OCI-LY1 (cell line): Measurements from ENCODE around the gene GMDS.
A peak's percentile ranks its signal among the peaks of the same experiment; 100 is the strongest.

Experiments
- H2AFZ ChIP-seq: fragments of 200-600 bp; sonication (generic), shearing (Covaris generic); 2 replicates; pipeline ENCODE4 v1.6.0; 2014; ENCODE audit warnings: antibody characterized with exemption, mild to moderate bottlenecking, low read length
- H3F3A ChIP-seq: fragments of 200-600 bp; sonication (generic), shearing (Covaris generic); 2 replicates; pipeline ENCODE4 v1.6.0; 2014; ENCODE audit warnings: mild to moderate bottlenecking, antibody characterized with exemption, low read length, moderate library complexity; ENCODE audit not compliant: insufficient read depth
- H3K27ac ChIP-seq: fragments of 200-600 bp; sonication (generic); 2 replicates; pipeline ENCODE4 v1.5.1; 2014; ENCODE audit warnings: low read length, mixed run types, mild to moderate bottlenecking, low read depth; ENCODE audit not compliant: poor library complexity, severe bottlenecking
- H3K27me3 ChIP-seq: fragments of 200-600 bp; sonication (generic); 2 replicates; pipeline ENCODE4 v1.6.0; 2014; ENCODE audit warnings: antibody characterized with exemption, mild to moderate bottlenecking, low read length, moderate library complexity; ENCODE audit not compliant: insufficient read depth
- H3K36me3 ChIP-seq: fragments of 200-600 bp; sonication (generic); 2 replicates; pipeline ENCODE4 v1.6.1; 2014; ENCODE audit warnings: mild to moderate bottlenecking, antibody characterized with exemption, low read length, moderate library complexity, mixed read lengths; ENCODE audit not compliant: insufficient read depth
- H3K4me1 ChIP-seq: fragments of 200-600 bp; sonication (generic); 2 replicates; pipeline ENCODE4 v1.5.1; 2014; ENCODE audit warnings: mild to moderate bottlenecking, low read length, moderate library complexity; ENCODE audit not compliant: insufficient read depth, severe bottlenecking
- H3K4me2 ChIP-seq: fragments of 200-600 bp; sonication (generic), shearing (Covaris generic); 2 replicates; pipeline ENCODE4 v1.6.1; 2014; ENCODE audit warnings: low read length
- H3K4me3 ChIP-seq: fragments of 200-600 bp; sonication (generic); 2 replicates; pipeline ENCODE4 v1.5.1; 2014; ENCODE audit warnings: low read length, low read depth, mild to moderate bottlenecking, mixed read lengths; ENCODE audit not compliant: poor library complexity, severe bottlenecking
- H3K79me2 ChIP-seq: fragments of 200-600 bp; shearing (Covaris generic); 2 replicates; pipeline ENCODE4 v1.6.1; 2016; ENCODE audit warnings: mixed run types, low read length, mixed read lengths; ENCODE audit not compliant: insufficient read depth
- H3K9ac ChIP-seq: fragments of 200-600 bp; sonication (generic), shearing (Covaris generic); 2 replicates; pipeline ENCODE4 v1.6.1; 2014; ENCODE audit warnings: mild to moderate bottlenecking, low read length, mixed read lengths
- H3K9me2 ChIP-seq: fragments of 200-600 bp; sonication (generic), shearing (Covaris generic); 2 replicates; pipeline ENCODE4 v1.6.1; 2014; ENCODE audit warnings: low read depth, mild to moderate bottlenecking, low read length, mixed read lengths
- H3K9me3 ChIP-seq: fragments of 200-600 bp; shearing (Covaris generic); 2 replicates; pipeline ENCODE4 v1.6.1; 2014; ENCODE audit warnings: low read length, mixed read lengths
- H4K20me1 ChIP-seq: fragments of 200-600 bp; sonication (generic), shearing (Covaris generic); 2 replicates; pipeline ENCODE4 v1.6.0; 2016; ENCODE audit warnings: mild to moderate bottlenecking, low read length; ENCODE audit not compliant: insufficient read depth
- EZH2 ChIP-seq: fragments of 200-600 bp; sonication (generic), shearing (Covaris generic); IDR thresholded peaks from 2 replicates; pipeline ENCODE4 v1.8.0; 2017; ENCODE audit warnings: borderline replicate concordance, mixed run types, mild to moderate bottlenecking, antibody characterized with exemption, low read length, moderate library complexity, mixed read lengths
- TF ChIP-seq, protein P1 (sequence below): fragments of 200-600 bp; sonication (generic), shearing (Covaris generic); IDR thresholded peaks from 2 replicates; pipeline ENCODE4 v1.5.1; 2017; ENCODE audit warnings: mild to moderate bottlenecking, antibody characterized with exemption, low read length, moderate library complexity, mixed read lengths

GMDS gene

GRCh38 chr6:1610497-1611321 lies 634.7 kb downstream of the GMDS start:
- Histone ChIP-seq H3F3A (peaks cover 1% of the 10 kb centered on the region; the same call in 1 of the 2 replicates), H3K9me2 (no peaks in the 10 kb centered on the region), H3K9me3 (peaks cover 6% of the 10 kb centered on the region), H2AFZ (no peak overlapping the region), H3K4me2 (peak overlapping the region; percentile 59; the same call in 1 of the 2 replicates), H4K20me1 (no peaks in the 10 kb centered on the region), H3K27ac (no peak overlapping the region), H3K36me3 (peaks cover 35% of the 10 kb centered on the region), H3K4me3 (peak overlapping the region; percentile 70), H3K9ac (peak overlapping the region; percentile 51; the same call in 1 of the 2 replicates), H3K4me1 (peaks cover 58% of the 10 kb centered on the region), H3K27me3 (no peaks in the 10 kb centered on the region), H3K79me2 (peaks cover 20% of the 10 kb centered on the region; the same call in 1 of the 2 replicates)
- TF ChIP-seq, protein P1, sequence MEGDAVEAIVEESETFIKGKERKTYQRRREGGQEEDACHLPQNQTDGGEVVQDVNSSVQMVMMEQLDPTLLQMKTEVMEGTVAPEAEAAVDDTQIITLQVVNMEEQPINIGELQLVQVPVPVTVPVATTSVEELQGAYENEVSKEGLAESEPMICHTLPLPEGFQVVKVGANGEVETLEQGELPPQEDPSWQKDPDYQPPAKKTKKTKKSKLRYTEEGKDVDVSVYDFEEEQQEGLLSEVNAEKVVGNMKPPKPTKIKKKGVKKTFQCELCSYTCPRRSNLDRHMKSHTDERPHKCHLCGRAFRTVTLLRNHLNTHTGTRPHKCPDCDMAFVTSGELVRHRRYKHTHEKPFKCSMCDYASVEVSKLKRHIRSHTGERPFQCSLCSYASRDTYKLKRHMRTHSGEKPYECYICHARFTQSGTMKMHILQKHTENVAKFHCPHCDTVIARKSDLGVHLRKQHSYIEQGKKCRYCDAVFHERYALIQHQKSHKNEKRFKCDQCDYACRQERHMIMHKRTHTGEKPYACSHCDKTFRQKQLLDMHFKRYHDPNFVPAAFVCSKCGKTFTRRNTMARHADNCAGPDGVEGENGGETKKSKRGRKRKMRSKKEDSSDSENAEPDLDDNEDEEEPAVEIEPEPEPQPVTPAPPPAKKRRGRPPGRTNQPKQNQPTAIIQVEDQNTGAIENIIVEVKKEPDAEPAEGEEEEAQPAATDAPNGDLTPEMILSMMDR = no peak
- TF ChIP-seq EZH2 = no peak

DNA sequence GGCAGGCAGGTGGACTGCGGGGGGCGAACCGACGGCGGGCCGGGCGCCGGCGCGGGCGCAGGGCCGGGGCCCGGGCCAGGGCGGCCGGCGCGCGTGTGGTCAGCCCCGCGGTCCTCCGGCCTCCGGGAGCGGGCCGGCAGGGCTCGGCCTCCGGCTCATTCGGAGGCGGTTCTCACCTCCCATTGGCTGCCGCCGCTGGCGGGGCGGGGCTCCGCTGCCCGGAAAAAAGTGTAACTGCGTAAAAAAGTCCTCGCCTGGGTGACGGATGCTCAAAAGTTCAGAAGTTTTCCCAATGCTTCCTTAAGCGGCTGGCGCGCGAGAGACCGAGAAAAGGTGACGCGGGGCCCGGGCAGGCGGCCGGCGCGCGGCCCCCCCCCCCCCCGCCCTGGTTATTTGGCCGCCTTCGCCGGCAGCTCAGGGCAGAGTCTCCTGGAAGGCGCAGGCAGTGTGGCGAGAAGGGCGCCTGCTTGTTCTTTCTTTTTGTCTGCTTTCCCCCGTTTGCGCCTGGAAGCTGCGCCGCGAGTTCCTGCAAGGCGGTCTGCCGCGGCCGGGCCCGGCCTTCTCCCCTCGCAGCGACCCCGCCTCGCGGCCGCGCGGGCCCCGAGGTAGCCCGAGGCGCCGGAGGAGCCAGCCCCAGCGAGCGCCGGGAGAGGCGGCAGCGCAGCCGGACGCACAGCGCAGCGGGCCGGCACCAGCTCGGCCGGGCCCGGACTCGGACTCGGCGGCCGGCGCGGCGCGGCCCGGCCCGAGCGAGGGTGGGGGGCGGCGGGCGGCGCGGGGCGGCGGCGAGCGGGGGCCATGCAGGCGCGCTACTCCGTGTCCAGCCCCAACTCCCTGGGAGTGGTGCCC lies 635.5 kb downstream of the GMDS start, which contains the start of gene FOXC1:
Gene FOXC1 (plus strand): TSS at position 268 of the 849 bp plus-strand sequence. CDS start 531 bp downstream, at position 799.
- no peaks in the 10 kb centered on the region for H3K9me2 ChIP-seq
- H3K9ac ChIP-seq = peak within 1 kb of the TSS; percentile 70
- H3K79me2 ChIP-seq = peaks cover 20% of the 10 kb centered on the region; the same call in 1 of the 2 replicates
- H4K20me1 ChIP-seq = no peaks in the 10 kb centered on the region
- TF ChIP-seq, protein P1 = no peak
- no peak for TF ChIP-seq EZH2
- no peaks in the 10 kb centered on the region for H3K27me3 ChIP-seq
- H2AFZ ChIP-seq = no peak within 1 kb of the TSS
- H3K9me3 ChIP-seq = peaks cover 6% of the 10 kb centered on the region
- peaks cover 28% of the 10 kb centered on the region for H3K36me3 ChIP-seq
- peak within 1 kb of the TSS; percentile 70 for H3K4me3 ChIP-seq
- H3K4me2 ChIP-seq = peak within 1 kb of the TSS; percentile 73
- H3K27ac ChIP-seq = peak within 1 kb of the TSS; percentile 87
- H3K4me1 ChIP-seq = peaks cover 67% of the 10 kb centered on the region
- no peaks in the 10 kb centered on the region for H3F3A ChIP-seq

- peak overlapping the region; percentile 66 for H3K27ac ChIP-seq
- H3K9ac ChIP-seq = peak overlapping the region; percentile 70
- peak overlapping the region; percentile 70 for H3K4me3 ChIP-seq
- no peak for TF ChIP-seq EZH2
- TF ChIP-seq, protein P1 = no peak
- no peaks in the 10 kb centered on the region for H4K20me1 ChIP-seq
- no peaks in the 10 kb centered on the region for H3F3A ChIP-seq
- H2AFZ ChIP-seq = no peak overlapping the region
- peaks cover 20% of the 10 kb centered on the region; the same call in 1 of the 2 replicates for H3K79me2 ChIP-seq
- H3K27me3 ChIP-seq = no peaks in the 10 kb centered on the region
- peak overlapping the region; percentile 73 for H3K4me2 ChIP-seq
- H3K4me1 ChIP-seq = peaks cover 72% of the 10 kb centered on the region
- peaks cover 25% of the 10 kb centered on the region for H3K36me3 ChIP-seq
- peaks cover 6% of the 10 kb centered on the region for H3K9me3 ChIP-seq
- H3K9me2 ChIP-seq = no peaks in the 10 kb centered on the region
Observed at GRCh38 chr6:1609041-1609647, 636.3 kb downstream of the GMDS start.
